Central memory CD4-positive, alpha-beta T cell (primary cell): ENCODE measurements around the gene NAV2.
"Not testable (repeated sequence)": the region's sequence is repeated elsewhere in the genome, so short reads cannot be mapped to it uniquely, and the experiment has no call there.

Source experiments
- DNase-seq: peaks from one replicate; pipeline ENCODE4 v3.0.0; 2022

The NAV2 gene

GRCh38 chr11:19907008-19907579 lies 194.5 kb downstream of the NAV2 start:
- DNase-seq, result no peak

GRCh38 chr11:19907839-19908238 lies 195.2 kb downstream of the NAV2 start:
- no peak for DNase-seq

GRCh38 chr11:19910931-19911330 lies 198.3 kb downstream of the NAV2 start:
- DNase-seq, result no peak

- DNase-seq, result no peak
These were observed 199.7 kb downstream of the NAV2 start for GRCh38 chr11:19912115-19912957.

- DNase-seq, result no peak
These were observed 200.6 kb downstream of the NAV2 start for GRCh38 chr11:19912958-19913892.

- DNase-seq, result no peak
These were observed 201.2 kb downstream of the NAV2 start for GRCh38 chr11:19913893-19914249.

GRCh38 chr11:19915808-19916207 lies 203.2 kb downstream of the NAV2 start:
- DNase-seq, result no peak

- no peak for DNase-seq
These were observed 204.4 kb downstream of the NAV2 start for GRCh38 chr11:19917069-19917468.

- no peak for DNase-seq
These were observed 205.8 kb downstream of the NAV2 start for GRCh38 chr11:19918302-19919049.

- no peak for DNase-seq
These were observed 206.5 kb downstream of the NAV2 start for GRCh38 chr11:19919050-19919561.

GRCh38 chr11:19920982-19921381 lies 208.3 kb downstream of the NAV2 start:
- DNase-seq, result no peak

- no peak for DNase-seq
These were observed 209.5 kb downstream of the NAV2 start for GRCh38 chr11:19921976-19922688.

- no peak for DNase-seq
These were observed 210.0 kb downstream of the NAV2 start for GRCh38 chr11:19922689-19923035.

GRCh38 chr11:19923626-19924025 lies 211.0 kb downstream of the NAV2 start:
- no peak for DNase-seq

GRCh38 chr11:19924311-19924710 lies 211.7 kb downstream of the NAV2 start:
- DNase-seq, result no peak

GRCh38 chr11:19924716-19925115 lies 212.1 kb downstream of the NAV2 start:
- no peak for DNase-seq

GRCh38 chr11:19927403-19927802 lies 214.8 kb downstream of the NAV2 start:
- not testable (repeated sequence) for DNase-seq

- DNase-seq, result no peak
These were observed 216.5 kb downstream of the NAV2 start for GRCh38 chr11:19929147-19929546.

- no peak for DNase-seq
These were observed 217.0 kb downstream of the NAV2 start for GRCh38 chr11:19929655-19930054.

- no peak for DNase-seq
These were observed 218.6 kb downstream of the NAV2 start for GRCh38 chr11:19931141-19931770.

- no peak for DNase-seq
These were observed 219.2 kb downstream of the NAV2 start for GRCh38 chr11:19931771-19932369.
